Tibial nerve (tissue), 4 donors: Measurements from ENCODE around the gene HPSE2. TPM values are rescaled to one million over a fixed set of nuclear protein-coding genes. Genes with fewer than 3 reads are reported as not detected.

Experiments
- DNase-seq, 2 donors: peaks; one replicate each; pipeline ENCODE4 v3.0.0-alpha.2; 2019; ENCODE audit warnings: low spot score in 2 of 2
- H3K27ac ChIP-seq, 4 donors: fragments of 200-600 bp; sonication (generic) in 3 of 4; one replicate each; pipeline ENCODE4 v1.5.1; 2017 to 2019; ENCODE audit warnings: mild to moderate bottlenecking in 1 of 4
- H3K27me3 ChIP-seq, 2 donors: fragments of 200-600 bp; sonication (generic) in 1 of 2; one replicate each; pipeline versions ENCODE4 v1.5.1 to v1.6.0; 2017 to 2019
- H3K36me3 ChIP-seq, 3 donors: fragments of 200-600 bp; sonication (generic); one replicate each; pipeline ENCODE4 v1.5.1; 2018 to 2019
- H3K4me1 ChIP-seq, 4 donors: fragments of 200-600 bp; sonication (generic) in 3 of 4; one replicate each; pipeline ENCODE4 v1.5.1; 2017 to 2019
- H3K4me3 ChIP-seq, 4 donors: fragments of 200-600 bp; sonication (generic) in 3 of 4; one replicate each; pipeline ENCODE4 v1.5.1; 2017 to 2019; ENCODE audit warnings: mild to moderate bottlenecking in 1 of 4, moderate library complexity in 1 of 4
- H3K9me3 ChIP-seq, 4 donors: fragments of 200-600 bp; sonication (generic) in 3 of 4; one replicate each; pipeline ENCODE4 v1.5.1; 2017 to 2019
- CTCF ChIP-seq, 5 experiments: fragments of 200-600 bp in 3 of 5; fragments of 450-650 bp in 2 of 5; sonication (generic) in 3 of 5; IDR thresholded peaks; one replicate each; pipeline ENCODE4 v1.5.1; 2016 to 2019; ENCODE audit warnings: antibody characterized with exemption in 5 of 5, mild to moderate bottlenecking in 3 of 5, moderate library complexity in 2 of 5
- EP300 ChIP-seq, 2 donors: sonication (generic); formaldehyde crosslinking; IDR thresholded peaks; one replicate each; pipeline ENCODE4 v1.6.1; 2017; ENCODE audit warnings: antibody characterized with exemption in 2 of 2, mild to moderate bottlenecking in 1 of 2
- POLR2A ChIP-seq, 2 donors: fragments of 450-650 bp; IDR thresholded peaks; one replicate each; pipeline ENCODE4 v1.6.1; 2017; ENCODE audit warnings: antibody characterized with exemption in 2 of 2, mild to moderate bottlenecking in 2 of 2, moderate library complexity in 2 of 2
- WGBS, 2 donors: methylation state at CpG; one replicate each; pipeline ENCODE4 v1.1.5; 2018; 5-methylcytosine and 5-hydroxymethylcytosine counted together
- total RNA-seq, 4 donors: library from RNA; depleted of rRNA; stranded (reverse); fragments of >200 nt; gene quantifications; one replicate each; pipeline ENCODE4 v1.1.0, GENCODE V29; 2016

The HPSE2 gene
- total RNA-seq, 4 donors from 2014 or later = 0.63 TPM; not detected in 3

- no peak for DNase-seq
- 83 to 85% methylated on average over 2 of the region's 2 CpGs for WGBS, 2 donors
These were observed 387.3 kb downstream of the HPSE2 start for GRCh38 chr10:98848361-98848760.

GRCh38 chr10:98846787-98847186 is 388.9 kb downstream of the HPSE2 start:
- no peaks in the 10 kb centered on the region for H3K4me1 ChIP-seq

More at GRCh38 chr10:98848361-98848760, 387.3 kb downstream of the HPSE2 start:
- Histone ChIP-seq H3K9me3 (no peaks in the 10 kb centered on the region), H3K27me3 (no peaks in the 10 kb centered on the region), H3K27ac (no peak overlapping the region), H3K36me3 (no peaks in the 10 kb centered on the region), H3K4me1 (no peaks in the 10 kb centered on the region), H3K4me3 (no peak overlapping the region)
- no peak for TF ChIP-seq EP300 (IDR thresholded peaks at IDR 0.05)
- TF ChIP-seq CTCF (IDR thresholded peaks at IDR 0.05) = no peak
- TF ChIP-seq POLR2A (IDR thresholded peaks at IDR 0.05) = no peak

GRCh38 chr10:98833542-98833941 is 402.1 kb downstream of the HPSE2 start:
- Histone ChIP-seq H3K27ac (no peak overlapping the region), H3K9me3 (no peaks in the 10 kb centered on the region), H3K36me3 (no peaks in the 10 kb centered on the region), H3K4me3 (no peak overlapping the region), H3K27me3 (no peaks in the 10 kb centered on the region), H3K4me1 (no peaks in the 10 kb centered on the region)
- WGBS, 2 donors = 62 to 74% methylated on average over 1 of the region's 1 CpG
- TF ChIP-seq POLR2A (IDR thresholded peaks at IDR 0.05) (no peak), CTCF (IDR thresholded peaks at IDR 0.05) (no peak), EP300 (IDR thresholded peaks at IDR 0.05) (no peak)
- DNase-seq = no peak

More at GRCh38 chr10:98846787-98847186, 388.9 kb downstream of the HPSE2 start:
- no peak for DNase-seq
- Histone ChIP-seq H3K36me3 (no peaks in the 10 kb centered on the region), H3K9me3 (no peaks in the 10 kb centered on the region), H3K27ac (no peak overlapping the region), H3K4me3 (no peak overlapping the region), H3K27me3 (no peaks in the 10 kb centered on the region)
- no peak for TF ChIP-seq POLR2A (IDR thresholded peaks at IDR 0.05)
- no peak for TF ChIP-seq EP300 (IDR thresholded peaks at IDR 0.05)
- no peak for TF ChIP-seq CTCF (IDR thresholded peaks at IDR 0.05)
- WGBS, 2 donors = 73 to 78% methylated on average over 2 of the region's 2 CpGs

- H3K4me3 ChIP-seq = no peak overlapping the region
- H3K27ac ChIP-seq = no peak overlapping the region
- H3K4me1 ChIP-seq = no peaks in the 10 kb centered on the region
- 49 to 58% methylated on average over 2 of the region's 2 CpGs for WGBS, 2 donors
- H3K9me3 ChIP-seq = no peaks in the 10 kb centered on the region
- TF ChIP-seq CTCF (IDR thresholded peaks at IDR 0.05) (no peak), EP300 (IDR thresholded peaks at IDR 0.05) (no peak), POLR2A (IDR thresholded peaks at IDR 0.05) (no peak)
- no peaks in the 10 kb centered on the region for H3K27me3 ChIP-seq
- no peak for DNase-seq
- H3K36me3 ChIP-seq = no peaks in the 10 kb centered on the region
These were observed 402.9 kb downstream of the HPSE2 start for GRCh38 chr10:98832738-98833137.

GRCh38 chr10:98832196-98832595 is 403.5 kb downstream of the HPSE2 start:
- H3K9me3 ChIP-seq = no peaks in the 10 kb centered on the region
- 52 to 58% methylated on average over 3 of the region's 3 CpGs for WGBS, 2 donors
- H3K4me1 ChIP-seq = no peaks in the 10 kb centered on the region
- no peak for DNase-seq
- H3K4me3 ChIP-seq = no peak overlapping the region
- no peaks in the 10 kb centered on the region for H3K27me3 ChIP-seq
- no peak overlapping the region for H3K27ac ChIP-seq
- H3K36me3 ChIP-seq = no peaks in the 10 kb centered on the region
- no peak for TF ChIP-seq POLR2A (IDR thresholded peaks at IDR 0.05)
- no peak for TF ChIP-seq CTCF (IDR thresholded peaks at IDR 0.05)
- no peak for TF ChIP-seq EP300 (IDR thresholded peaks at IDR 0.05)
